HG03460 (cell line): ENCODE measurements around the gene ARHGAP15.

ENCODE experiments used
- ATAC-seq: cut with Tn5 transposase; IDR thresholded peaks from one replicate; pipeline ENCODE4 v1.9.1; 2021; ENCODE audit not compliant: unreplicated experiment

Gene ARHGAP15

DNA sequence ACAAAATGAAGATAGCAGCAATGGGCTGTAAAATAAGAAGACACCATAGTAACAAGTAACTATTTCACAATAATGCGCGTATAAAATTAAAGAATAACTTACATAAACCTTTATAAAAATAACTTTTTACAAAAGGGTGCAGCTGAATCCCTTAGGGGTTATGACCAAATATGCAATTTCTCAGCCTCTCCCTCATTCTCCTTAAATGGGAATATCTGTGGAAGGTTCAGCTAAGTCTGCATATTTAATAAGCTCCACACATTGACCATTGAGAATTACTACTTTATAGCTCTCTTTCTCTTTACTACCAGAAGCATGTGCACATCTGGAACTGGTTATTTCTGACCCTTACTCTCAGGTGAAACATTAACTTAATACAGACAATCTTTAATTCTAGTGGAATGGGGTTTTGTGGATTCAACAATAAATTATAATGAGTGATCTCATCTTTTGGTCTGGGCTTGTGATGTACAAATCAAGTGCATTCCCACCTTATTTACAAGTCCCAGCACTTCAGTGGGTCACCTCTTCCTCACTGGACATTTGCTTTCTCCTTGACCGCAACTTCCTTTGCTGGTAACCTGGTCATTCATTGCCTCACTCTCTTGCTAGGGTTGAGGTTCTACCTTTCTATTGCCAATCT lies 15.7 kb downstream of the ARHGAP15 start:
- ATAC-seq = no peak

DNA sequence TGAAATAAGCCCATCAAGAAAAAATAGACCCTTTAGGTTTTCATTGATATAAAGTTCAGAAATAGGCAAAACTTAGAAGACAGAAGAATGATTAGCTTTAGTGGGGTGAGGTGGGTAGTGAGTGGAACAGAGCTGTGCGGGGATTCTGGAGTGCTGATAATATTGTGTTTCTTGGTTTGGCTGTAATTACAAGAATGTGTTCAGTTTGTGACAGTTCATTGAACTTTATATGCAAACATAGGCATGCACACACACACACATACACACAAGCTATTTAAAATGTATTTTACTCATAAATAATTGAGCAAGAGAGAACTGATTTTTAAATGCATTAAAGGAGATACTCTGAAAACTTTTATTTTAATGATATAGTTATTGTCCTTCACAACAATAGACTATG lies 17.1 kb downstream of the ARHGAP15 start:
- ATAC-seq = no peak

DNA sequence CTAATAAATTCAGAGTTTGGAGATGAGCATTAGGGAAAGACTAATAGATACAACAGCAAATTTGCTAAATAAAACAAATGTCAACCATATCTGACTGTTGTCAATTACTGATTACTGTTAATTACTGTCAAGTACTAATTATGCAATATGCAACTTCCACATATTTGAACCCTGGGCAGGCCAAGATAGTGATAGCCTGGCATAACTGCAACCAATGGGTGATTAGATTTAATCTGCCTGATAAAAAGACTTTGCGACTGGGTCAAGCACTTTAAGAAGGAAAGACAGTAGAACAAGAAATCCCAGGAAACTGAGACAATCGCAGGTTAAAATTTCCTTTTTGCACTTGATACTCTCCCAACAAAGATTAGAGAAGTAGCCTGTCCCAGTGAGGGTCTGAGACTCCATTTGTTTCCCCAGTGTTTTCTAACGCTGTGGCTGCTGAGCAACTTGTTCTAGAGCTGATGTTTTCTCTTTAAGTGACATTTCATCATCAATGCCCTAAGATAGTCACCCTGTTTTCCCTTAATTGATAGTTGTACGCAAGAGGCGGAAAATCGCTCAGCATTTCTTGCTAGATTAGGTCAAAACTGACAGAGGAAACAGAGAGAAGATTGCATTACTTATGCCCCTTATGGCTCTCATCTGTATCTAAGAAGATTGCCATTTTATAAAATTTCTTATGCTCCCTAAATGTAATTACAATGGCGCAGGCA lies 17.8 kb downstream of the ARHGAP15 start:
- ATAC-seq = no peak

DNA sequence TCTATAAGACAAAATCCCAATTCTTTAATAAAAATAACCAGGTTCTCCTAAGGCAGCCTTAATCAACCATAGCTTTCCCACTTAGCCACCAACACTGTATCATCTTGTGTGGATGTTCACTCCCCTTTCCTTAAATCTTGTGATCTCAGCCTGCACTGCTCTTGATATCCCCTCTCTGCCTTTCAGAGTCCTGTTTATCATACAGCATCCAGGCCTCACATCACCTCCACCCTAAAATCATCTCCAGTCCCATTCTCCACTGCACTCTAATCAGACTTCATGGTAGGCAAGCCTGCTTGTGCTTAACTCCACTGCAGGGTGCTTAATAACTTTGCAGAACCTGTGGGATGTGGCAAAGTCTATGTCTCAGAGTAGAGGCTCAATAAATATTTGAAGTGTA lies 18.8 kb downstream of the ARHGAP15 start:
- no peak for ATAC-seq

DNA sequence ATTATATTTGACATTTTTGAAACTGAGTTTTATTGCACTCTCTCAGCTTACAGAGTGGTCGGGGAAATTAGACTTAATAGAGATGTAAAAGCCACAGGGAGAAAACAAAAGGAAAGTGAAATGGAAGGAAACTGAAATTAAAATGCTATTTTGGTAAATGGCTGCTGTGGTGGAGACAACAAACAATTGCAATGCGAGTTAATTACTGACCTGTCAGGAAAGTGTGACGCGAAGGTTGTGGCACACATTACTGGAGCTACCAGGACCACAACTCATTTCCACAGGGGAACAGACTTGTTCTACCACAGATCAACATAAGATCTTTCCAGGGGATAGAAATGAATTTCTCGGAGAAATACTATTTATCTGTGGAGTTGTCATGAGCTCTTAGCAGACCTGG lies 19.5 kb downstream of the ARHGAP15 start:
- ATAC-seq = peak; percentile 42

DNA sequence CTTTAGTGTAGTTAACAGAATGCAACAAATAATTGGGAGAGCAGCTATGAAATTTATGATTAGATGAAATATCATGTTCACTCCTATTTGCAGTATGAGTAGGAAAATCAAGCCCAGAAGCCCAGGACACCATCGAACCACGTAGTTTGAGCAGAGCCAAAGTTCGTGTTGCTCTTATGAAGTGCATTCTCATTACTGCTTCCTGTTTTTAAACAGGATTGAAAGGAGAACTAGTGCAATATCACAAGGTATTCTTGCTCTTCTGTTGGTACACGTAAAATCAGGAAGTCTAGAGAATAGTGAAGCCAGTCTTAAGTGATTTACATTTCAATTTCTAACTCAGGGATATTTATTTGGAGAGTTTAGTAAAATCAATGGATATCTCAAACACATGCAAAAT lies 21.1 kb downstream of the ARHGAP15 start:
- no peak for ATAC-seq

DNA sequence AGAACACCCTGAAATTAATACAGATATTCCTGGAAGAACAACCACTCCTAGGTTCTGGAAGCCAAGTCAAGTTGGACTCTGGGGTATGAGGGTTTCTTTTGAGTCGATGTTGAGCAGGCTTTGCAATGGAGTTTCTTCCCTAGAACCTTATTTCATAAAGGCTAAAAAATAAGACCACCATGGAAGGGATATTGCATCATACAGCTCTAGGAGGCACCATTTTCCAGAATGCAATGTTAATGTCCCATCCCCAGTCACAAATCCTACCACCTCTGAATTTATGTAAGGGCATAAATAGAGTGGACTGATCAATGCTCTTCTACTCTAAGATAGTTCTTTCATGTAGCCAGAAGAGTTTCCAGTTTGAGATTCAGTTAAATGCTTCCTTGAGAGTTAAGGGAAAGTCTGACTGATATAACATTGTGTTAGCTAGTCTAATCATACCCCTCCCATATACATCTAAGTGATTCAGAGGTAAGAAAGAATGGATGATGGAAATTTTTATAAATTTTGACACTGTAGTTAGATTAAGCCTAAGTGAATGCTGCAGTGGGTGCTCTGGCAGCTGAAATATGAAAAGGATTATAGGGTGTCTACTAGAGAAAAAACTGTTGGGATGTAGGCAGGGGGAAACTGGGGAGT lies 22.0 kb downstream of the ARHGAP15 start:
- no peak for ATAC-seq

DNA sequence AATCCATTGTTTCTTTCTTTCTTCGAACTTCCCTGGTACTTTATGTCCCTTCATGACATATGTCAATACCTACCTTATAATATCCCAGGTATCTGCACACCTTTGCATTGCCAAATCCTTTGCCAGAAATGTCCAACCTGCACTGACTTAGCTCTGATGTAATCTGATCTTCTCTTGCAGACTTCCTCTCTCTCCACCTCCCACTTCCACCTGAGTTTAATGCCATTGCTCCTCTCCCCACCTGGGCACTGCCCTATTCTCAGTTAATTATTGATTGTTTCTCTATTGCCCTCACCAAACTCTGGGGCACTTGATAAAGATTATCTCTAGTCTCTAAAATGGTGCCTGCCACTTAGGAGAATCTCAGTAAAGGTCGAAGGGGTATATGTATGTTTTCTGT lies 23.0 kb downstream of the ARHGAP15 start:
- ATAC-seq = no peak

DNA sequence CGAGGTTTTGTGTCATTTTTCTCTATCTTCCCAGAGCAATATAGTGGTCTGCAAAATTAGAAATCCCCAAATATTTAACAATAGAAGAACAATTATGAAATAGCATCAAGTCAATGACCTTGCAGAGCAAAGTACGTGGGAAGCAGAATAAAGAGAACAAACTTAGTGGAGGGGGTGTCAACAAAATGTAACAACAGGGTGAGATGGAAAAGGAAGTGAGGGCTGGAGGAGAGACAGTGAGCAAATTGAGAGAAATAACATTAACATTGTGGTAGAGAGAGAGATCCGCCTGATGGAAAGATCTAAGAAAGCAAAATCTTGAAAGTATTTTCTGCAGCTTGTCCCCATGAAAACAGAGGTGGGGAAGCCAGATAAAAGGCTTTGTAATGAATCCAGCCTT lies 23.4 kb downstream of the ARHGAP15 start:
- ATAC-seq = no peak

DNA sequence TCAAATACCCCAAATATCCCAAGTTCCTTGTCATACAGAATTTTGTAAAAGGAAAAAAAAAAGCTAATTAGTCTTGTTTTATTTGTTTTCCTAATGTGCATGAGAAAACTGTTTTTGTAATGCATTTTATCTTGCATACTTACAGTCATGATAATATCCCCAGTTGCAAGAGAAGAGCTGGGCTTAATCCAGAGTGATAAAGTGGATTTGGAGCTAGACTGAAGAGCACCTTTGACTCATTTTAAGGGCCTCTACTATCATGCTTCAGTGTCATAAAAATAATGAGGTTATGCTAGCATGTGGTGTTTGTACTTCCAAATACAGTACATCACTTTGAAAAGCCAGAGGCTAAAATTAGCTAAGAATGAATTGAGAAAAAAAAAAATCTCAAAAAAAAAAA lies 26.4 kb downstream of the ARHGAP15 start:
- ATAC-seq = no peak

DNA sequence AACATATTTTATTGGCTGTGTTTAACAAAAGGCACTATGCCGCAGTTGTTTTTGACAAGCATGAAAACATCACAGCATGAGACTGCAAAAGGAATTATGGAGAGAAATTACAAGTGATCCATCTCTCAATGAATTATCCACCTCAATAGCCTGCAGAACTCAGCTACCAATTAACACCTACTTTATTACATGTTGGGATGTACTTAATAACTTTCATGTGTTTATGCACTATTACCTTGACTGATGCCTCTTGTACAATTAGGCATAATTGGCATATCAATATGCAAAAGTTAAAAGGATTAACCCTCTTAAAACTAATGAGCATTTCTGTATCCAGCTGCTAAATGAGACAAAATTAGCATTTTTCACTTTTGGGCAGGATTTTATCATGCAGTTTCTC lies 27.8 kb downstream of the ARHGAP15 start:
- ATAC-seq = no peak

DNA sequence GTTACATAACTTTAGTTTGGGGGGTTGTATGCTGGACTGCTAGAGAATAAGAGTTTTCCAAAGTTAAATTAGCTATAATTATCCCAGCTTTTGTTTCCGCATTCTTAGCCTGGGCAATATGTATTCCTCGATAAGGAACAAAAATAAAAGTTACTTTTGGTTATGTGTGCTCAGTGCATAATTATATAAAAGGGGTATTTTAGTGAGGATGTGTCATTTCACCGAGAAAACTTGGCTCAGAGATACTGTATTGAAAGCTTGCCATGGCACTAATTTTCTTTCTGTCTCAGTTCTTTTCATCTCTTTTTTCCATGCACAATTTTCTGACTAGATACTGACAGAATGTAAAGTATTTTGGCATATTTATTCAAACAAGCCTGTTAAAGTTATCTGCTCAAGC lies 28.2 kb downstream of the ARHGAP15 start:
- ATAC-seq = no peak

DNA sequence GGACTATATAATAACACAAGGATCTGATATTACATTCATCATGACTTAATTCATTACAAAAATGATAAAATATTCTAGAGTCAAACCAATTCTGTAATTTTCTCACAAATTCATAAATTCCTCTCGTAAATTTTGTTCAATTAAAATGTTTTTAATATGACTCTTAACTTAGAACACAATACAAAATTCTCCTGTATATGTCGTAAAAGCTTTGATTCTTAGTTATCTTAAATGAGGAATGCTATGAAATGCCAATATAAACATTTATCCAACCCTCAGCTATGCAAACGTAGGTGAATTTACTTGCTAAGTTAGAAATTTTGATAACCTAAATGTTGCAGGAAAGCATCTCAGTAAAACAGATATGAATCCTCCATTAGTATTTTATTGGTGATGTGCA lies 28.9 kb downstream of the ARHGAP15 start:
- no peak for ATAC-seq

DNA sequence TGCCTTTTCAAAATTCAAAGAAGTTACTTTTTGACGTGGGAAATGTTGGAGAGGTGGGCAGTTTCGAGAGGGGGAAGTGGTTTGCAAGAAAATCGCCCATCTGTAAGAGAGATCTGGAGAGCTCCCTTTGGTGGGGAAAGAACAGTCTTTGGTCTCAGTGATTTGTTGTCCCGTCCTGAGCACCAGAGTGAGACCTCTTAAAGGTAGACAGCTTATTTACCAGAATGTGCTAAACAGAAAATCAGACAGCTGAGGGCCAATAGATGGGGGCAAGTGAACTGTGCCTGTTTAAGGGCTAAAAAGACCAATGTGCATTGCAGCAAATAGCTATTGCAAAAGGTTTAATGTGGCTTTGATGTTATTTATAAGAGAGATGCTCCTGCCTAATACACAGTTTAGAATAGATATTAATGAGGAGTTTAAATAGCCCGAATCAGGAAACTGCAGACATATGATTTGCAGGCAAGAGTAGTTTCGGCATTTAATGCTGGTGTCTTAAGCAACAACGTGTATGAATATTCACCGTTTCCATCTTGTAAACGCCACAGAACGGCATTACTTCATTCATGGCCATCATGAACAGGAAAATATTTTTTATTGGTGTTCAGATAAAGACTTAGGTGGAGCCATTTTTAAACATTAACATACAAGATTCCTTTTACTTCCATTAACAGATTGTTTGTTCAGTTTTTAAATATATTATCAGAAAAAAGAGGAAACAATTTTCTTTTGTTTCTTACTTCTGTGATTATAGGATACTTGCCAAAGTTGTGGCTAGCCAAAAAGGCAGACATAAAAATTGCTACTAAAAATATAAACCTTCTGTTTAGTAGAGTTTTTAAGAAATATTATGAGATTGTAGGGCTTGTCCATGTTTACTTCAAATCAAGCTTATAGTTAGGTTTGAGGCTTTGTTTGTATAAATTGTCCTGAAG lies 29.6 kb downstream of the ARHGAP15 start:
- peak; percentile 51 for ATAC-seq

DNA sequence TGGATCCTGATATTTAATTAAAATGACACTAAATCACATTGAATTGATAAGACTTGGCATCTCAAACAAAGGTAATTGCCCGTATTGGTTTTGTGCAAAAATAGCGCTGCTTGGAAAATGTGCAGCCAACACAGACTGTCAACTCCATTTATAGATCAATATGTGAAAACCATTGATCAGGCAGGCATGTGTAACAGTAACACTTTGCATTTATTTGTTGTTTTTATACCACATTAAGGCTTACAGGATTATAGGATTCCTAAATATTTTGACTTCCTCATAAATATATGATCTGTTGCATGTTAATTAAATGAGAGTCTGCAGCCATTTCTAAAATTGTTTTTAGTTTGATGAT lies 30.2 kb downstream of the ARHGAP15 start:
- no peak for ATAC-seq

DNA sequence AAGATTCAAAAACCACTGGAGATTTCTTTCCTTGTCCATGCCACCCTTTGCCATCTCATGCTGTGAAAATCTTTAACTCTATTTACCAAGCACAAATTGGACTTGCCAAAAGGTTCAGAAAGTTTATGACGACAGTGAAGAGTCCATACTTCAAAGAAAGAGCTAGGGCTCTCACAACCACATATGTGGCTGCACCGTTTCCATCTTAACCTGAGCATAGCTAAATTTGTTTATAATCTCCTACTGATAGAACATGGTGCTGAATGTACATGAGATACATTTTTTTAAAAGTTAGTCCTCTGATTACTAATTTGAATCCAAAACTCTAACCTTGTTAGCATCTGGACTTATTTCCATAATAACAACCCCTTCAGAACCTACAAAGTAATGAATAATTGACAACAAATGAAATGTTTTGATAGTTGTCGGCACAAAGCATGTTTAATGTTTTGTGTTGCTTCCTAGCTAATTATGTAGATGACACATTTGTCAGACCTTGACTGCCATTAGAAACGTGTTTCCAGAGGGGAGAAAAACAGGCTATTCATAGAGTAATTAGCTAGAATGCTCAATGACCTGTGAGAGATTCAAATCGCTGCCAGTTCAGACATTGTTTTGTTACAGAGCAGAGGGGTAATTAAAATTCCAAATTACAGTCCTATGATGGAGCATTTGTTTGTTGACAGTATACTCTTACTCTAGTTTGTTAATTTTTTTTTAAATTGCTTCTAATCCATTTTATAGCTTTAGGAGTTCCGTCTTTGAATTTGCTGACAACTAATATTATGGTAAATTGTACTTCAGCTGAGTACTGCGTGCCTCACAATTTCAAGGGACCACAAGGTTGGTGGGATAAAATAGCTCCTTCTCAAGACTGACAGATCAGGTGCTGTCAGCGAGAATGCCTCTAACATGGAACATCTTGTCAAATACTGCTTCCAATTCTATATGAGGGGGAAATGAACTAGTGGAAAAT lies 31.8 kb downstream of the ARHGAP15 start:
- no peak for ATAC-seq

DNA sequence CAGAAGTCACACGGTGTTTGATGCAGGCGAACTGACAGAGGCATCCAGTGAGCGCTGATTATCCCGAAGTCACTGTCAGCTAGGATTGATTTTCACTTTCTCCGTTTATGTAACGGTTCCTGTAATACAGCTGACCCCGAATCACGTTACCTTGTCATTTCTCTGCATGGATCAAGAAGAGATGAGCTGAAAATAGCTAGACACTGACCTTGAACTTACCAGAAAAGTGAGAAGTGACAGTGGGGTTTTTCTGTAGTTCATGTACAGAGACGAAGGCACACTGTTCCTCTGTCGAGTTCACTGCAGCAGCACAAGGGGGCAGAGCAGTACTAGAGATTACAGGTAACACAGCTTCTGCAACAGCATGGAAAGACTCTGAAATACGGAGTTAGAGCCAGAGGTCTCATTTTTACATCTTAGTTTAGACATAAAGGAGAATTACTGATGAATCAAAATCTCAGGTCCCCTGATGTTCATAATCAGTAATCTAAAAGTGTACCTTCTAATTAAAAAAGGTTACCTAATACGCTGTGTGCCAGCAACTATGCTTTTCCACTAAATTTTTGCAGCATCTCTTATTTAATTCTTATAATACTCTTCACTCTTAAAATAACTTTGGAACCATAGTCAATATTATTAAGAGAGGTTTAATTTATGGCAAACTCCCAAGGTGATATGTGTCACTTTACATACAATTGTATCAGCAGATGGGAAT lies 33.1 kb downstream of the ARHGAP15 start:
- ATAC-seq = peak; percentile 78

DNA sequence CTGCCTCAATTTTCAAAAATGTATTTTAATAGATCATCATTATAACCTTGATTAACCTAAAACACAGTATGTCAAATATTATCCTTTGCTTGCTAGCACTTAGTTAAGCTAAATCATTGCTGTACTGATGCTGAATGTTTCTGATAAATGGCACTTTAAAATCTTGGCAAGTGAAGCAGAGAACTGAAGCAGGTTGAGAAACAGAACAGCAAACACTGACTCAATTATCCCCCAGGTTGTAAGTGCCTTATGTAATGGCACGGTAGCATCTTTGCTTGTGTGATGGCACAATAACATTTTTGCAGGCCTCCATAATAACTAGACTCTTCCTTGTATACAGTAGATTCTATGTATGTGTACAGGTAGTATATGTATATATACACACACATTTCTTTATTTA lies 33.8 kb downstream of the ARHGAP15 start:
- no peak for ATAC-seq

DNA sequence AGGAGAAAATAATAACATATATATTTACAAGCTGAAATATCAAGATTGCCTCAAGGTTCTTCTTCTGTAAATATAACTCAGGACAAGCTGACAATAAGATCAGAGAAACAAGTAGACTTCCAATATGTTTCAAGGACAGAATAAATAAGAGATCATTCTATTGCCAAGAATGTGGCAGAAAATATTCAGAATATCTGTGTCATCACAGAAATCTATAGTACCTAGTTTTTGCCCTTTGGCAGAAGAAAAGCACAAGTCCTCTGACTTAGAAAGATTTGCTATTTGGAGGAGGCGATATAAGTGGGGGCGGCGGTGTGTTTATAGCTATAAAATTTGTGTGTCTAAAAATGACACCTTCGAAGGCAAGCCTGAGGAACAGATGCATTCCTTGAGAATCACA lies 34.3 kb downstream of the ARHGAP15 start:
- no peak for ATAC-seq

DNA sequence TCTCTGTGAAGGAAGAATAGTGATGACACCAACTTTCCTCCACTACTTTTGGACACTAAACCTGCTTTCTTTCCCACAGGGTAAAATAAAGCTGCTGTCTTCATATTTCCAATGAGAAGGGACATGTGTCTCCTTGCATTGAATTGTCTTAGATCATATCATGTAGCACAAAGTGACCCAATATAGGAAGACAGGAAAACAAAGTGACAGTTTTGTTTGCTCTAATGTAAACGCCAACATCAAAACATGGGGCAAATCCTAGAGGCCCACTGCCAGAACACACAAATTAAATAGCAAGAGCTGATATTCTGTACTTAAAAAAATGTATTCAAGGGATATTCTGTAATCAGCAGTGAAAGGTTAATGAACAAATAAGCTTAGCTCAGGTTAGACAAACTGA lies 36.1 kb downstream of the ARHGAP15 start:
- no peak for ATAC-seq
